NCI-H2196 (cell line): ENCODE measurements around the gene CD72.
"Not testable (repeated sequence)": the region's sequence is repeated elsewhere in the genome, so short reads cannot be mapped to it uniquely, and the experiment has no call there.

Experiments
- DNase-seq: peaks from one replicate; lab custom pipeline; 2025; ENCODE audit not compliant: unreplicated experiment; lab: John Stamatoyannopoulos, UW

CD72 gene

DNA sequence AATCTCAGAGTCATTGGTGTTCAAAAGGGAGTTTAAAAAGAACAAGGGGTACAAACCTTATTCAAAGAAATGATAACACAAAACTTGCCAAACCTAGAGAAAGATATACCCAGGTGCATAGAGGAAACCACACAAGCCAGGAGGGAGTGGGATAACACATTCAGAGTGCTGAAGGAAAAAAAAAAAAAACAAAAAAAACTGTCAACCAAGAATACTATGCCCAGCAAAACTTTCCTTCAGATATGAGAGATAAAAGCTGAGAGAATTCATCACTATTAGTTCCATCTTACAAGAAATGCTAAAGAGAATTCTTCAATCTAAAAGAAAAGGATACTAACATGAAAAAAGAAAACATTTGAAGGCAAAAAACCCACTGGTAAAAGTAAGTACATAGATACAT lies 24.6 kb downstream of the CD72 start:
- DNase-seq, result no peak

GRCh38 chr9:35588506-35588905 lies 29.7 kb downstream of the CD72 start:
- not testable (repeated sequence) for DNase-seq

DNA sequence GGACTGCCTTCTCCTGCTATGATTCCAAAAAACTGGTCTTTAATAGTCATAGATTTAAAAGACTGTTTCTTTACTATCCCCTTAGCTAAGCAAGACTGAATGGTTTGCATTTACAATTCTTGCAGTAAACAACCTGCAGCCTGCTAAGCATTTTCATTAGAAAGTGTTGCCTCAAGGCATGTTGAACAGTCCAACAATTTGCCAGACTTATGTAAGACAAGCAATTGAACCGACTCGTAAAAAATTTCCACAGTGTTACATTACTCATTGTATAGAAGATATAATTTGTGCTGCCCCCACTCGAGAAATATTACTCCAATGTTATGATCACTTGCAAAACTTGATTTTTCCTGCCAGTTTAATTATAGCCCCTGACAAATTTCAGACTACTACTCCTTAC lies 33.5 kb downstream of the CD72 start:
- DNase-seq, result not testable (repeated sequence)

- not testable (repeated sequence) for DNase-seq
Measured at GRCh38 chr9:35583521-35583920, 34.7 kb downstream of the CD72 start.

GRCh38 chr9:35579659-35580227 lies 38.5 kb downstream of the CD72 start:
- DNase-seq, result not testable (repeated sequence)

GRCh38 chr9:35579130-35579529 lies 39.1 kb downstream of the CD72 start:
- no peak for DNase-seq

- no peak for DNase-seq
Measured at GRCh38 chr9:35577486-35577885, 40.7 kb downstream of the CD72 start.

- DNase-seq, result no peak
Measured at GRCh38 chr9:35575478-35575877, 42.7 kb downstream of the CD72 start.

GRCh38 chr9:35574578-35575122 lies 43.6 kb downstream of the CD72 start:
- DNase-seq, result no peak

DNA sequence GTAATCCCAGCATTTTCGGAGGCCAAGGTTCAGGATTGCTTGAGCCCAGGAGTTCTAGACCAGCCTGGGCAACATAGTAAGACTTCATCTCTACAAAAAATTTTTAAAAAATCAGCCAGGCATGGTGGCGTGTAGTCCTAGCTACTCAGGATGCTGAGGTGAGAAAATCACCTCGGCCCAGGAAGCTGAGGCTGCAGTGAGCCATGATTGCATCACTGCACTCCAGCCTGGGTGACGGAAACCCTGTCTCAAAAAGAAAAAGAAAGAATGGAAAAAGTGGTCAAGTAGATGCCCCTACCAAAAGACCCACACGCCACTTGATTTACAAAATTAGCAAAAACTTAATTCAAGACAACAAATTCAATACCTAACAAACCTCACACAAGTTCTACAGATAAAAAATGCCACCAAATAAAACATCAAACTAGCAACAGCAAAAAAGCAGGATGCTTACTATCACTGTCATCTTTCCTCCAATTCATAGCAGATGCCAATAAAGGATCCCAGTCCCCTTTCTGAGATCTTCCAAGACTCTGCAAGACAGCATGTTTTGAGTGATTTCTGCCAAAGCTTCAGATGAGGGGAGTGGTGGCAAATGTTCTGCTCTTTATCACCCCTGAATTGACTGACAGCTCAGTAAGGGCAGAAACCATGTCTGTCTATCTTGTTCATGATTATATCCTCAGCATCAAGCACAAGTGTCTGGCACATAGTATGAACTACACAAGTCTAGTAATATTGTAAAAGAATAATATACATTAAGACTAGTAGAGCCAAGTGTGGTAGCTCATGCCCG lies 47.3 kb downstream of the CD72 start:
- DNase-seq, result no peak

DNA sequence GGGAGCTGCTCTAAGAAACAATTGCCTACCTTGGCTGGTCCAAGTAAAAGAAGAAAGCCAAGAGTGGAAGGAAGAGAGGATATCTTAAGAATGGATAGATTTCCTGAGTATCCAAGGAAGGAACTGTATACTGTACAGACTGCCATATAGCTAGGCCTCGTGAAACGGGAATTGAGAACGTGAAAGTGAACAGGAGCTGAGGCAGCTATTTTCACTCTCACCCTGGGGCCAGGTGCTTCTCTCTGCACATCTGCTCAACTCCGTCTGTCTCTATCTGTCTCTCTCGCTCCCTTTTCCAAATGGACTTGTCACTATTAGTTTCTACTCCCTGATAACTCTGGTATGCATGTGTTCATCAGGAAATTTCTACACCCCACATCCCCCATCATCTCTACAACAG lies 49.0 kb downstream of the CD72 start:
- DNase-seq, result no peak

DNA sequence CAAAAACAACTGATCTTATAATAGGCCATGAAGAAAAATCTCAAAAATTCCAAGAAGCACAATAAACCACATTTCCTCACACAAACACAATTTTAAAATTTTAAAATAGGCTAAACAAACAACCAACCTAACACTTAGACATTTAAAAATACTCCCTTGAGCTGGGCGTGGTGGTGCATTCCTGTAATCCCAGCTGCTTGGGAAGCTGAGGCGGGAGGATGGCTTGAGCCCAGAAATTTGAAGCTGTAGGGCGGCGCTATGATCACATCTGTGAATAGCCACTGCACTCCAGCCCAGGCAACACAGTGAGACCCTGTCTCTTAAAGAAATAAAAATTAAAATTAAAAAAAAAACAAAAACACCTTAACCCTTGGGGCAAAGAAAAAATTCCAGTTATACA lies 50.0 kb downstream of the CD72 start:
- no peak for DNase-seq

- DNase-seq, result no peak
Measured at GRCh38 chr9:35566417-35566816, 51.8 kb downstream of the CD72 start.

DNA sequence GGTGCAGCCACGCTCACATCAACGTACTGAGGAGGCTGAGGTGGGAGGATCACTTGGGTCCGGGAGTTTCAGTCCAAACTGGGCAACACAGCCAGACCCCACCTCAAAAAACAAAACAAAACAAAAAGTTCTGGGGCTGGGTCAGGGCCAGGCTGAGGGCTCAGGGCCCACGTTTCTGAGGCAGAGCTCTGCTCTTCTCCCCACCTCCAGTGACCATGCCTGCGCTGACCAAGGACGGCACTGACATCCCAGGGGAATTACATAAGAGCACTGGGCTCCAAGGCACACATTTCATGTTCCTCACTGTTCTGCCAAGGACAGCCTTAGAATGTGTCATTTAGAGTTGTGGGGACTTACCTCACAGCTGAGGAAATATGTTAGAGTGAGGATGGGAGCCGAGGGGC lies 53.6 kb downstream of the CD72 start:
- no peak for DNase-seq

DNA sequence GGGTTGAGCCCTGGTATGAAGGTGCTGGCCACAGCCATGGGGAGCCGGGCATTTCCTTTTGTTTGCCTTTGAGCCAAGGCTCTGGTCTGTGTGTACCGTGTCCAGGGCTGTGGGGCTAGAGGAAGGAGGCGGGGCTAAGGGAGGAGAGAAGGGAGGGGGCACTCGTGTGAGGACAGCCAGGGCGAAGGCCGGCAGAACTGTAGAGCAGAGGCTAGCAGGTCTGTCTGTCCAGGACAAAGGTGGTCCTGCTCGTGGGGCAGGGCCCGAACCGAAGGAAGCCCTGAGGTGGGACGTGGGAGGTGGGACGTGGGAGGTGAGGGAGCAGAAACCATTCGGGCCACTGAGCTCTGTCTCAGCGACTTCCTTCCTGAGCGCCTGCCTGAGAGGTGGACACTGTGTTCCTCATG lies 54.4 kb downstream of the CD72 start:
- DNase-seq, result no peak

- DNase-seq, result no peak
Measured at GRCh38 chr9:35562895-35563780, 55.1 kb downstream of the CD72 start.

GRCh38 chr9:35561468-35562261 lies 56.5 kb downstream of the CD72 start:
- no peak for DNase-seq

GRCh38 chr9:35560625-35561337 lies 57.4 kb downstream of the CD72 start:
- no peak for DNase-seq
